Lower leg skin (tissue), 3 donors: Measurements from ENCODE around the gene COL4A3.

Source experiments
- CTCF ChIP-seq, 3 donors: fragments of 450-650 bp; IDR thresholded peaks; one replicate each; pipeline ENCODE4 v1.5.1; 2016; ENCODE audit warnings: antibody characterized with exemption in 3 of 3, mild to moderate bottlenecking in 3 of 3, moderate library complexity in 2 of 3
- POLR2A ChIP-seq, 2 donors: fragments of 450-650 bp; IDR thresholded peaks; one replicate each; pipeline ENCODE4 v1.6.1; 2016 to 2017; ENCODE audit warnings: antibody characterized with exemption in 2 of 2, mild to moderate bottlenecking in 1 of 2, moderate library complexity in 1 of 2

GRCh38 chr2:227153758-227154486 lies 10.5 kb upstream of the COL4A3 start:
- no peak for TF ChIP-seq CTCF (IDR thresholded peaks at IDR 0.05)
- TF ChIP-seq POLR2A (IDR thresholded peaks at IDR 0.05): no peak
